Measurements from ENCODE around the gene ZNRF3.

DNA sequence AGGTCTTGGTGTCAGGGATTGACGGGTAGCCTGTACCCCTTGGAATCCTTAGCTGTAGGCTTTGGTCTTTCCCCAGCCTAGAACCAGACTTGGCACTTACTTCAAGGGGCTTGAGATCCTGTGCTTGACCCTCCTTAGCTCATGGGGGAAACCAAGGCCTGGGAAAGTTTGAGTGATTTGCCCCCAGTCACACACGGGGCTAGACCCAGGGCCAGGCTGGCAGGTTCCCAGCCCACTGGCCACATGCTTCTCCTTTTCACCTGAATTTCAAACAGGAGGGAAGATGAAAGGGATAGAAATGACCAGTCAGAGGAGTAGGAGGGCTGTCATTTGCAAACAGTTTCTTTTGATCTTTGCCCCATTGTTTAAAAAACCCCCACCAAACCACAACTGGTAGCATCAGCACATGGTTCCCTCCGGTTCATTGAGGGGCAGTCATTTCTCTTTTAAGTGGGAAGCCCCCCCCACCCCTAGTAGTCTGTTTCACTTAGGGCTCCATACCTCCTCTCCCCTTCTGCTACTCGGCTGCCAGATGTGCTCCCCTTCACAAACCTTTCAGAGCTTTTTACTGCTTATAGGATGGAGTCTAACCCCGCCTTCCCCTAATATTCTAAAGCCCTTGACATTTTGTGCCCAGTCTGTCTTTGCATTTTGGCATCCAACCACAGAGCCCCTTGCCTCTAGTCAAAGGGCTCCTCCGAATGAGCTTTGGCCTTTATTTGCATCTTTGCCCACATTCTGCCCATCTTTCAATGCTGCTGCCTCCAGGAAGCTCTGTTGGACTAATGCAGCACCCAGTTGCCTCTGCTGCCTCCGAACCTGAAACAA is 37.6 kb downstream of the ZNRF3 start:
- TF ChIP-seq, protein P1, sequence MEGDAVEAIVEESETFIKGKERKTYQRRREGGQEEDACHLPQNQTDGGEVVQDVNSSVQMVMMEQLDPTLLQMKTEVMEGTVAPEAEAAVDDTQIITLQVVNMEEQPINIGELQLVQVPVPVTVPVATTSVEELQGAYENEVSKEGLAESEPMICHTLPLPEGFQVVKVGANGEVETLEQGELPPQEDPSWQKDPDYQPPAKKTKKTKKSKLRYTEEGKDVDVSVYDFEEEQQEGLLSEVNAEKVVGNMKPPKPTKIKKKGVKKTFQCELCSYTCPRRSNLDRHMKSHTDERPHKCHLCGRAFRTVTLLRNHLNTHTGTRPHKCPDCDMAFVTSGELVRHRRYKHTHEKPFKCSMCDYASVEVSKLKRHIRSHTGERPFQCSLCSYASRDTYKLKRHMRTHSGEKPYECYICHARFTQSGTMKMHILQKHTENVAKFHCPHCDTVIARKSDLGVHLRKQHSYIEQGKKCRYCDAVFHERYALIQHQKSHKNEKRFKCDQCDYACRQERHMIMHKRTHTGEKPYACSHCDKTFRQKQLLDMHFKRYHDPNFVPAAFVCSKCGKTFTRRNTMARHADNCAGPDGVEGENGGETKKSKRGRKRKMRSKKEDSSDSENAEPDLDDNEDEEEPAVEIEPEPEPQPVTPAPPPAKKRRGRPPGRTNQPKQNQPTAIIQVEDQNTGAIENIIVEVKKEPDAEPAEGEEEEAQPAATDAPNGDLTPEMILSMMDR (IDR thresholded peaks at IDR 0.05): no peak
- no peak for TF ChIP-seq EZH2 (IDR thresholded peaks at IDR 0.05; ENCODE audit: borderline replicate concordance, insufficient read depth, low read depth, low read length, poor library complexity, severe bottlenecking)
